Heart left ventricle (tissue), 13 donors: ENCODE measurements around the gene IGSF6.

Experiments
- POLR2A ChIP-seq, 2 donors: fragments of 450-650 bp; IDR thresholded peaks; one replicate each; pipeline ENCODE4 v1.6.1; 2017; ENCODE audit warnings: antibody characterized with exemption in 2 of 2, mild to moderate bottlenecking in 2 of 2, moderate library complexity in 2 of 2
- TF ChIP-seq, protein P1 (sequence below), 12 donors: fragments of 200-600 bp; sonication (generic) in 4 of 12; IDR thresholded peaks; one replicate each; pipeline versions ENCODE4 v1.5.0 to v1.8.0; 2018 to 2022; ENCODE audit warnings: antibody characterized with exemption in 12 of 12, mild to moderate bottlenecking in 5 of 12
- donor health status: ischemic (EF 13 %, LVEDD 7.1; RV severe dilation, severe dysfunction).
- donor health status: DM: no; HTN: yes; CAD: no.
- donor health status: DM: no; HTN: no; CAD: no.
- donor health status: ischemic (EF 25% LVEDD 6.9; RV normal size, moderate dysfunction).
- donor health status: ischemic (EF 25% LVEDD 5.7; RV mildly dilated, moderate dysfunction).
- donor health status: ischemic (EF 35%, LVEDD 5.7; RV mildly dilated, moderate dysfunction).
- donor health status: nonischemic (EF 11% LVEDD 7.7; RV severe dilation, severe dysfunction).
- donor health status: DM: yes; HTN: yes; CAD: no.
- donor health status: PGD.
- donor health status: ischemic (EF 29% LVEDD 5.4; RV normal size, mild dysfunction).
- donor health status: nonischemic (EF 23%, LVEDD 6.1; RV moderate dilation, normal function).

DNA sequence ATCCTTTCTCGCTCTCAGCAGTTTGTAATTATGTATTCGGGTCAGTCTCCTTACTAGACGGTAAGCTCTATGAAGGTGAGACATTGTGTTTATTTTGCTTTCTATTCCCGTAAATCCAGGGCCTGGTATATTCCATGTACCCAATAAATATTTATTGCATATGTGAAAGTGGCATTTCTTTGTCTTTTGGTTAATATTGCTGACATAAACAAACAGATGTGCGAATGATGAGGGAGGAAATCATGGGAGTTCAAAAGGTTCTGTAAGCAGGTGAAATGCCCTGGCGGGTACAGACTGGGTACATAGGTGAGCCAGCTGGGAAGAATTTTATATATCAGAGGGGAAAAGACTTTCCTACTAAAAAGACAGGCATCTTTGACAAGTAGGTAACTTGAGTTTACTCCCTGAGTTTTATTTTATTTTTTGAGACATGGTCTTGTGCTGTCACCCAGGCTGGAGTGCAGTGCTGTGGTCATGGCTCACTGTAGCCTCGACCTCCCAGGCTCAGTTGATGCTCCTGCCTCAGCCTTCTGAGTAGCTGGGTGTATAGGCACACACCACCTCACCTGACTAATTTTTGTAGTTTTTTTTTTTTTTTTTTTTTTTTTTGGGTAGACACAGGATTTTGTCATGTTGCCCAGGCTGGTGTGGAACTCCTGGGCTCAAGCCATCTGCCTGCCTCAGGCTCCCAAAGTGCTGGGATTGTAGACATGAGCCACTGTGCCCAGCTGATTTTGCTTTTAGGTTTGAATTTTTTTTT, 58.7 kb downstream of the IGSF6 start:
- TF ChIP-seq, protein P1, sequence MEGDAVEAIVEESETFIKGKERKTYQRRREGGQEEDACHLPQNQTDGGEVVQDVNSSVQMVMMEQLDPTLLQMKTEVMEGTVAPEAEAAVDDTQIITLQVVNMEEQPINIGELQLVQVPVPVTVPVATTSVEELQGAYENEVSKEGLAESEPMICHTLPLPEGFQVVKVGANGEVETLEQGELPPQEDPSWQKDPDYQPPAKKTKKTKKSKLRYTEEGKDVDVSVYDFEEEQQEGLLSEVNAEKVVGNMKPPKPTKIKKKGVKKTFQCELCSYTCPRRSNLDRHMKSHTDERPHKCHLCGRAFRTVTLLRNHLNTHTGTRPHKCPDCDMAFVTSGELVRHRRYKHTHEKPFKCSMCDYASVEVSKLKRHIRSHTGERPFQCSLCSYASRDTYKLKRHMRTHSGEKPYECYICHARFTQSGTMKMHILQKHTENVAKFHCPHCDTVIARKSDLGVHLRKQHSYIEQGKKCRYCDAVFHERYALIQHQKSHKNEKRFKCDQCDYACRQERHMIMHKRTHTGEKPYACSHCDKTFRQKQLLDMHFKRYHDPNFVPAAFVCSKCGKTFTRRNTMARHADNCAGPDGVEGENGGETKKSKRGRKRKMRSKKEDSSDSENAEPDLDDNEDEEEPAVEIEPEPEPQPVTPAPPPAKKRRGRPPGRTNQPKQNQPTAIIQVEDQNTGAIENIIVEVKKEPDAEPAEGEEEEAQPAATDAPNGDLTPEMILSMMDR (IDR thresholded peaks at IDR 0.05), result no peak
- no peak for TF ChIP-seq POLR2A (IDR thresholded peaks at IDR 0.05)
